ENCODE results near the gene CFI. TPM values are rescaled to one million over a fixed set of nuclear protein-coding genes. Genes with fewer than 3 reads are reported as not detected.

CFI gene
- total and polyA plus RNA-seq, 9 of the 15 experiments (the other 6 are each of a cell fraction or from before 2014, with no cell fraction given), result 0.30 to 8.4 (median 0.95) TPM

DNA sequence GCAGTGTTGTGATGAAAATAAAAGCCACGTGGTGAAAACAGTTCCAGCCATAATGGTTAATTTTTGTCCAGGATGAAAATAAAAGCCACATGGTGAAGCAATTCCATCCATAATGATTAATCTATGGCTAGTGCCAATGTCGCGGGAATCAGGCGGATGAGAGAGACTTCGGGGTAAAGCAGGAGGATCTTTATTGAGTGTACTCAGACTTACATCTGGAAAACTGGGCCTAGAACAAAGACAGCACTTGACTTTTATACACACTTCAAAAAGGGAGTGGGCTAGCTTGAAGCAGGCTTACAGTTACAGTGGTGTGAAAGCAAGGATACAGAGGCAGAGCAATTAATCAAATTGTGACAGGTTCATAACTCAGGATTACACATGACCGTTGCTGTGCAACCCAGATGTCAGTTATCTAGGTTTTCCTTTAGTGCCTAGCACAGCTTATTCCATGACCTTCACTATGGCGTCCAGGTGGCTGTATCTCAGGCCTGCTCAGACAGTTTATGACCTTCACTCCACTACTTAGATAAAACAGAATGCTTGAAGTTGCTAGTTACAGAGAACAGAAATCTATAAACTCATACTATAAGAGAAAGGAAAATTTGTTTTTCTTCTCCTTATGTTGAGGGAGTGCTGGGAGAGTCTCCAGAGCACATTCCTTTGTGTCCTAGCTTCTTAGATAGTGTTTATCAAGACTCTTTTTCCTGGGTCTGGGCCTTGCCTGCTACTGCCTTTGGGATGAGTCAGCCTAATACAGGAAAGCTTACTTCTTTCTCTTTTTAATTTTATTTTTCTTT, 66.0 kb downstream of the CFI start (continued):
- TF ChIP-seq, protein P1, sequence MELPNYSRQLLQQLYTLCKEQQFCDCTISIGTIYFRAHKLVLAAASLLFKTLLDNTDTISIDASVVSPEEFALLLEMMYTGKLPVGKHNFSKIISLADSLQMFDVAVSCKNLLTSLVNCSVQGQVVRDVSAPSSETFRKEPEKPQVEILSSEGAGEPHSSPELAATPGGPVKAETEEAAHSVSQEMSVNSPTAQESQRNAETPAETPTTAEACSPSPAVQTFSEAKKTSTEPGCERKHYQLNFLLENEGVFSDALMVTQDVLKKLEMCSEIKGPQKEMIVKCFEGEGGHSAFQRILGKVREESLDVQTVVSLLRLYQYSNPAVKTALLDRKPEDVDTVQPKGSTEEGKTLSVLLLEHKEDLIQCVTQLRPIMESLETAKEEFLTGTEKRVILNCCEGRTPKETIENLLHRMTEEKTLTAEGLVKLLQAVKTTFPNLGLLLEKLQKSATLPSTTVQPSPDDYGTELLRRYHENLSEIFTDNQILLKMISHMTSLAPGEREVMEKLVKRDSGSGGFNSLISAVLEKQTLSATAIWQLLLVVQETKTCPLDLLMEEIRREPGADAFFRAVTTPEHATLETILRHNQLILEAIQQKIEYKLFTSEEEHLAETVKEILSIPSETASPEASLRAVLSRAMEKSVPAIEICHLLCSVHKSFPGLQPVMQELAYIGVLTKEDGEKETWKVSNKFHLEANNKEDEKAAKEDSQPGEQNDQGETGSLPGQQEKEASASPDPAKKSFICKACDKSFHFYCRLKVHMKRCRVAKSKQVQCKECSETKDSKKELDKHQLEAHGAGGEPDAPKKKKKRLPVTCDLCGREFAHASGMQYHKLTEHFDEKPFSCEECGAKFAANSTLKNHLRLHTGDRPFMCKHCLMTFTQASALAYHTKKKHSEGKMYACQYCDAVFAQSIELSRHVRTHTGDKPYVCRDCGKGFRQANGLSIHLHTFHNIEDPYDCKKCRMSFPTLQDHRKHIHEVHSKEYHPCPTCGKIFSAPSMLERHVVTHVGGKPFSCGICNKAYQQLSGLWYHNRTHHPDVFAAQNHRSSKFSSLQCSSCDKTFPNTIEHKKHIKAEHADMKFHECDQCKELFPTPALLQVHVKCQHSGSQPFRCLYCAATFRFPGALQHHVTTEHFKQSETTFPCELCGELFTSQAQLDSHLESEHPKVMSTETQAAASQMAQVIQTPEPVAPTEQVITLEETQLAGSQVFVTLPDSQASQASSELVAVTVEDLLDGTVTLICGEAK (IDR thresholded peaks at IDR 0.05), result no peak
- TF ChIP-seq, protein P1 (CRISPR knock-in tag; IDR thresholded peaks at IDR 0.05), result no peak
- no peak for TF ChIP-seq CHD2 (IDR thresholded peaks at IDR 0.05; ENCODE audit: low read depth, low read length)
- TF ChIP-seq, protein P2, sequence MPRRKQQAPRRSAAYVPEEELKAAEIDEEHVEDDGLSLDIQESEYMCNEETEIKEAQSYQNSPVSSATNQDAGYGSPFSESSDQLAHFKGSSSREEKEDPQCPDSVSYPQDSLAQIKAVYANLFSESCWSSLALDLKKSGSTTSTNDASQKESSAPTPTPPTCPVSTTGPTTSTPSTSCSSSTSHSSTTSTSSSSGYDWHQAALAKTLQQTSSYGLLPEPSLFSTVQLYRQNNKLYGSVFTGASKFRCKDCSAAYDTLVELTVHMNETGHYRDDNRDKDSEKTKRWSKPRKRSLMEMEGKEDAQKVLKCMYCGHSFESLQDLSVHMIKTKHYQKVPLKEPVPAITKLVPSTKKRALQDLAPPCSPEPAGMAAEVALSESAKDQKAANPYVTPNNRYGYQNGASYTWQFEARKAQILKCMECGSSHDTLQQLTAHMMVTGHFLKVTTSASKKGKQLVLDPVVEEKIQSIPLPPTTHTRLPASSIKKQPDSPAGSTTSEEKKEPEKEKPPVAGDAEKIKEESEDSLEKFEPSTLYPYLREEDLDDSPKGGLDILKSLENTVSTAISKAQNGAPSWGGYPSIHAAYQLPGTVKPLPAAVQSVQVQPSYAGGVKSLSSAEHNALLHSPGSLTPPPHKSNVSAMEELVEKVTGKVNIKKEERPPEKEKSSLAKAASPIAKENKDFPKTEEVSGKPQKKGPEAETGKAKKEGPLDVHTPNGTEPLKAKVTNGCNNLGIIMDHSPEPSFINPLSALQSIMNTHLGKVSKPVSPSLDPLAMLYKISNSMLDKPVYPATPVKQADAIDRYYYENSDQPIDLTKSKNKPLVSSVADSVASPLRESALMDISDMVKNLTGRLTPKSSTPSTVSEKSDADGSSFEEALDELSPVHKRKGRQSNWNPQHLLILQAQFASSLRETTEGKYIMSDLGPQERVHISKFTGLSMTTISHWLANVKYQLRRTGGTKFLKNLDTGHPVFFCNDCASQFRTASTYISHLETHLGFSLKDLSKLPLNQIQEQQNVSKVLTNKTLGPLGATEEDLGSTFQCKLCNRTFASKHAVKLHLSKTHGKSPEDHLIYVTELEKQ (CRISPR knock-in tag; IDR thresholded peaks at IDR 0.05), result no peak
- no peak for TF ChIP-seq U2AF2 (optimal IDR thresholded peaks at IDR 0.05; ENCODE audit: low read depth, low read length)
- TF ChIP-seq RAD21 (CRISPR knock-in tag; conservative IDR thresholded peaks at IDR 0.05 in 1 of 2, IDR thresholded peaks at IDR 0.05 in 1 of 2), result no peak
- TF ChIP-seq FIP1L1 (IDR thresholded peaks at IDR 0.05; ENCODE audit: low read depth, low read length, poor library complexity, severe bottlenecking), result no peak
- no peak for TF ChIP-seq SP2 (IDR thresholded peaks at IDR 0.05; ENCODE audit: extremely low read depth, low read depth, low read length, poor library complexity, severe bottlenecking)
- no peak for TF ChIP-seq ZNF699 (CRISPR knock-in tag; IDR thresholded peaks at IDR 0.05; ENCODE audit: insufficient replicate concordance)
- TF ChIP-seq, protein P3, sequence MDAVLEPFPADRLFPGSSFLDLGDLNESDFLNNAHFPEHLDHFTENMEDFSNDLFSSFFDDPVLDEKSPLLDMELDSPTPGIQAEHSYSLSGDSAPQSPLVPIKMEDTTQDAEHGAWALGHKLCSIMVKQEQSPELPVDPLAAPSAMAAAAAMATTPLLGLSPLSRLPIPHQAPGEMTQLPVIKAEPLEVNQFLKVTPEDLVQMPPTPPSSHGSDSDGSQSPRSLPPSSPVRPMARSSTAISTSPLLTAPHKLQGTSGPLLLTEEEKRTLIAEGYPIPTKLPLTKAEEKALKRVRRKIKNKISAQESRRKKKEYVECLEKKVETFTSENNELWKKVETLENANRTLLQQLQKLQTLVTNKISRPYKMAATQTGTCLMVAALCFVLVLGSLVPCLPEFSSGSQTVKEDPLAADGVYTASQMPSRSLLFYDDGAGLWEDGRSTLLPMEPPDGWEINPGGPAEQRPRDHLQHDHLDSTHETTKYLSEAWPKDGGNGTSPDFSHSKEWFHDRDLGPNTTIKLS (IDR thresholded peaks at IDR 0.05; ENCODE audit: borderline replicate concordance, low read depth), result no peak
- no peak for TF ChIP-seq POLR3A (IDR thresholded peaks at IDR 0.05; ENCODE audit: borderline replicate concordance, extremely low read depth, insufficient read depth, insufficient read length)
- TF ChIP-seq EGR1 (conservative IDR thresholded peaks at IDR 0.05), result no peak

All from K562 (cell line).